Spinal cord (tissue), 10 donors: Measurements from ENCODE around the gene GALNT9. TPM values are rescaled to one million over a fixed set of nuclear protein-coding genes. Genes with fewer than 3 reads are reported as not detected.

Experiments used
- DNase-seq, 6 donors: peaks; one replicate each; pipeline versions ENCODE4 v3.0.0 to v3.0.0-alpha.2; 2013 to 2015; ENCODE audit warnings: low spot score in 6 of 6, low read depth in 4 of 6
- H3K27ac ChIP-seq: one replicate; pipeline ENCODE4 v1.5.1; 2013; ENCODE audit warnings: low read depth, low read length, control low read depth
- H3K27me3 ChIP-seq: one replicate; pipeline ENCODE4 v1.6.1; 2013; ENCODE audit warnings: low read length; ENCODE audit not compliant: control insufficient read depth, insufficient read depth
- H3K36me3 ChIP-seq: one replicate; pipeline ENCODE4 v1.6.1; 2013; ENCODE audit warnings: low read length; ENCODE audit not compliant: control insufficient read depth, insufficient read depth
- H3K4me1 ChIP-seq: one replicate; pipeline ENCODE4 v1.6.1; 2013; ENCODE audit warnings: low read length; ENCODE audit not compliant: control insufficient read depth, insufficient read depth
- H3K4me3 ChIP-seq: one replicate; pipeline ENCODE4 v1.5.1; 2013; ENCODE audit warnings: low read depth, low read length, control low read depth
- H3K9me3 ChIP-seq: one replicate; pipeline ENCODE4 v1.6.1; 2013; ENCODE audit warnings: low read length; ENCODE audit not compliant: control insufficient read depth, insufficient read depth
- WGBS: methylation state at CpG from one replicate; pipeline ENCODE4 v1.1.5; 2013; ENCODE audit warnings: missing lambda C conversion rate; ENCODE audit not compliant: insufficient coverage; 5-methylcytosine and 5-hydroxymethylcytosine counted together
- polyA plus RNA-seq, 2 donors: library from polyadenylated mRNA; unstranded; fragments of 120-200 nt; gene quantifications; one replicate each; pipeline ENCODE4 v1.2.1, GENCODE V29; 2013; ENCODE audit not compliant: insufficient read length in 2 of 2
- total RNA-seq, 2 donors: library from RNA; depleted of rRNA in 1 of 2; stranded (reverse); fragments of 120-200 nt in 1 of 2; fragments of >200 nt in 1 of 2; gene quantifications; one replicate each; pipeline versions ENCODE4 v1.2.3 to v1.2.4, GENCODE V29; 2013 to 2014
- donor health status: healthy.

Gene GALNT9
- total and polyA plus RNA-seq, 4 donors = 9.5 to 36.0 (median 27.1) TPM

- Histone ChIP-seq H3K27me3 (no peaks in the 10 kb centered on the region), H3K9me3 (no peaks in the 10 kb centered on the region), H3K27ac (no peak overlapping the region), H3K4me3 (no peak overlapping the region), H3K4me1 (peaks cover 15% of the 10 kb centered on the region), H3K36me3 (peaks cover 35% of the 10 kb centered on the region)
- no peak for DNase-seq
- WGBS = 86% methylated on average over 25 of the region's 26 CpGs
Measured at GRCh38 chr12:132314516-132315233, 14.7 kb downstream of the GALNT9 start.

- H3K4me3 ChIP-seq = no peak overlapping the region
Measured at GRCh38 chr12:132314035-132314434, 15.4 kb downstream of the GALNT9 start.

GRCh38 chr12:132313182-132313581 lies 16.2 kb downstream of the GALNT9 start:
- Histone ChIP-seq H3K36me3 (peaks cover 24% of the 10 kb centered on the region), H3K9me3 (no peaks in the 10 kb centered on the region), H3K27me3 (no peaks in the 10 kb centered on the region), H3K4me1 (peaks cover 17% of the 10 kb centered on the region), H3K4me3 (no peak overlapping the region), H3K27ac (no peak overlapping the region)
- no peak for DNase-seq
- WGBS = 83% methylated on average over 1 of the region's 1 CpG

More at GRCh38 chr12:132314035-132314434, 15.4 kb downstream of the GALNT9 start:
- peaks cover 30% of the 10 kb centered on the region for H3K36me3 ChIP-seq
- H3K27me3 ChIP-seq = no peaks in the 10 kb centered on the region
- 96% methylated on average over 2 of the region's 2 CpGs for WGBS
- H3K27ac ChIP-seq = no peak overlapping the region
- no peak for DNase-seq
- H3K9me3 ChIP-seq = no peaks in the 10 kb centered on the region
- H3K4me1 ChIP-seq = peaks cover 15% of the 10 kb centered on the region

- Histone ChIP-seq H3K4me1 (peaks cover 17% of the 10 kb centered on the region), H3K36me3 (peaks cover 22% of the 10 kb centered on the region), H3K9me3 (no peaks in the 10 kb centered on the region), H3K27me3 (no peaks in the 10 kb centered on the region), H3K27ac (no peak overlapping the region), H3K4me3 (no peak overlapping the region)
- DNase-seq = no peak
- 87% methylated on average over 6 of the region's 6 CpGs for WGBS
Measured at GRCh38 chr12:132312516-132312915, 16.9 kb downstream of the GALNT9 start.

- Histone ChIP-seq H3K27ac (no peak overlapping the region), H3K36me3 (peaks cover 23% of the 10 kb centered on the region), H3K27me3 (no peaks in the 10 kb centered on the region), H3K4me1 (peaks cover 17% of the 10 kb centered on the region), H3K4me3 (no peak overlapping the region), H3K9me3 (no peaks in the 10 kb centered on the region)
- DNase-seq = no peak
- whole genome bisulfite sequencing = 90% methylated on average over 10 of the region's 17 CpGs
Measured at GRCh38 chr12:132311201-132311915, 18.0 kb downstream of the GALNT9 start.

- 65% methylated on average over 26 of the region's 33 CpGs for WGBS
- Histone ChIP-seq H3K27me3 (no peaks in the 10 kb centered on the region), H3K36me3 (peaks cover 28% of the 10 kb centered on the region), H3K9me3 (no peaks in the 10 kb centered on the region), H3K4me3 (no peak overlapping the region), H3K27ac (no peak overlapping the region), H3K4me1 (peaks cover 17% of the 10 kb centered on the region)
- peak in 2 of 6 donors; percentile 71 to 81 for DNase-seq
Measured at GRCh38 chr12:132310181-132311040, 19.0 kb downstream of the GALNT9 start.

GRCh38 chr12:132309596-132310086 lies 19.7 kb downstream of the GALNT9 start:
- H3K27ac ChIP-seq = no peak overlapping the region
- H3K4me3 ChIP-seq = no peak overlapping the region
- H3K36me3 ChIP-seq = peaks cover 25% of the 10 kb centered on the region
- H3K4me1 ChIP-seq = peaks cover 17% of the 10 kb centered on the region
- H3K27me3 ChIP-seq = no peaks in the 10 kb centered on the region
- no peaks in the 10 kb centered on the region for H3K9me3 ChIP-seq
- WGBS = 89% methylated on average over 21 of the region's 21 CpGs
- DNase-seq = no peak

- no peak overlapping the region for H3K4me3 ChIP-seq
- no peak for DNase-seq
- 71% methylated on average over 31 of the region's 31 CpGs for WGBS
Measured at GRCh38 chr12:132308853-132309595, 20.4 kb downstream of the GALNT9 start.

More at GRCh38 chr12:132308853-132309595, 20.4 kb downstream of the GALNT9 start:
- H3K27ac ChIP-seq = no peak overlapping the region
- no peaks in the 10 kb centered on the region for H3K27me3 ChIP-seq
- peaks cover 25% of the 10 kb centered on the region for H3K36me3 ChIP-seq
- peaks cover 17% of the 10 kb centered on the region for H3K4me1 ChIP-seq
- no peaks in the 10 kb centered on the region for H3K9me3 ChIP-seq
